Suprapubic skin (tissue), 4 donors: ENCODE data around the gene PAQR7.

Source experiments
- POLR2A ChIP-seq, 2 donors: fragments of 450-650 bp; IDR thresholded peaks; one replicate each; pipeline ENCODE4 v1.6.1; 2017; ENCODE audit warnings: antibody characterized with exemption in 2 of 2, mild to moderate bottlenecking in 2 of 2, moderate library complexity in 2 of 2
- POLR2AphosphoS5 ChIP-seq, 3 donors: sonication (generic); formaldehyde crosslinking; IDR thresholded peaks; one replicate each; pipeline ENCODE4 v1.6.1; 2017; ENCODE audit warnings: antibody characterized with exemption in 3 of 3
- TF ChIP-seq, protein P1 (sequence below), 2 donors: fragments of 200-600 bp in 1 of 2; fragments of 450-650 bp in 1 of 2; sonication (generic) in 1 of 2; IDR thresholded peaks; one replicate each; pipeline ENCODE4 v1.5.1; 2016 to 2019; ENCODE audit warnings: antibody characterized with exemption in 2 of 2, mild to moderate bottlenecking in 1 of 2, moderate library complexity in 1 of 2

GRCh38 chr1:25916460-25916859, 41.0 kb upstream of the PAQR7 start:
- TF ChIP-seq, protein P1, sequence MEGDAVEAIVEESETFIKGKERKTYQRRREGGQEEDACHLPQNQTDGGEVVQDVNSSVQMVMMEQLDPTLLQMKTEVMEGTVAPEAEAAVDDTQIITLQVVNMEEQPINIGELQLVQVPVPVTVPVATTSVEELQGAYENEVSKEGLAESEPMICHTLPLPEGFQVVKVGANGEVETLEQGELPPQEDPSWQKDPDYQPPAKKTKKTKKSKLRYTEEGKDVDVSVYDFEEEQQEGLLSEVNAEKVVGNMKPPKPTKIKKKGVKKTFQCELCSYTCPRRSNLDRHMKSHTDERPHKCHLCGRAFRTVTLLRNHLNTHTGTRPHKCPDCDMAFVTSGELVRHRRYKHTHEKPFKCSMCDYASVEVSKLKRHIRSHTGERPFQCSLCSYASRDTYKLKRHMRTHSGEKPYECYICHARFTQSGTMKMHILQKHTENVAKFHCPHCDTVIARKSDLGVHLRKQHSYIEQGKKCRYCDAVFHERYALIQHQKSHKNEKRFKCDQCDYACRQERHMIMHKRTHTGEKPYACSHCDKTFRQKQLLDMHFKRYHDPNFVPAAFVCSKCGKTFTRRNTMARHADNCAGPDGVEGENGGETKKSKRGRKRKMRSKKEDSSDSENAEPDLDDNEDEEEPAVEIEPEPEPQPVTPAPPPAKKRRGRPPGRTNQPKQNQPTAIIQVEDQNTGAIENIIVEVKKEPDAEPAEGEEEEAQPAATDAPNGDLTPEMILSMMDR (IDR thresholded peaks at IDR 0.05), result no peak
- TF ChIP-seq POLR2AphosphoS5 (IDR thresholded peaks at IDR 0.05) (no peak), POLR2A (IDR thresholded peaks at IDR 0.05) (no peak)
